Stomach smooth muscle (tissue), 2 donors: Measurements from ENCODE around the gene ENPP5.
"Not testable (repeated sequence)": the region's sequence is repeated elsewhere in the genome, so short reads cannot be mapped to it uniquely, and the experiment has no call there.

Experiments used
- H3K27ac ChIP-seq: one replicate; pipeline ENCODE4 v1.7.0; 2013; ENCODE audit warnings: mild to moderate bottlenecking, low read length, inconsistent platforms
- H3K27me3 ChIP-seq, 2 donors: one replicate each; pipeline ENCODE4 v1.7.0; 2013; ENCODE audit warnings: low read length in 2 of 2; ENCODE audit not compliant: insufficient read depth in 2 of 2, control insufficient read depth in 1 of 2
- H3K36me3 ChIP-seq, 2 donors: one replicate each; pipeline ENCODE4 v1.7.0; 2013; ENCODE audit warnings: low read length in 2 of 2; ENCODE audit not compliant: control insufficient read depth in 2 of 2, insufficient read depth in 2 of 2
- H3K4me1 ChIP-seq: one replicate; pipeline ENCODE4 v1.7.0; 2013; ENCODE audit warnings: low read length; ENCODE audit not compliant: control insufficient read depth, insufficient read depth
- H3K4me3 ChIP-seq, 2 donors: one replicate each; pipeline ENCODE4 v1.7.0; 2013; ENCODE audit warnings: low read length in 2 of 2
- H3K9ac ChIP-seq, 2 donors: one replicate each; pipeline ENCODE4 v1.7.0; 2013; ENCODE audit warnings: low read length in 2 of 2, mild to moderate bottlenecking in 1 of 2
- H3K9me3 ChIP-seq, 2 donors: one replicate each; pipeline ENCODE4 v1.7.0; 2013; ENCODE audit warnings: low read length in 2 of 2; ENCODE audit not compliant: control insufficient read depth in 2 of 2
- donor health status: healthy.
- donor health status: Pancreatic carcinoma.

The ENPP5 gene

DNA sequence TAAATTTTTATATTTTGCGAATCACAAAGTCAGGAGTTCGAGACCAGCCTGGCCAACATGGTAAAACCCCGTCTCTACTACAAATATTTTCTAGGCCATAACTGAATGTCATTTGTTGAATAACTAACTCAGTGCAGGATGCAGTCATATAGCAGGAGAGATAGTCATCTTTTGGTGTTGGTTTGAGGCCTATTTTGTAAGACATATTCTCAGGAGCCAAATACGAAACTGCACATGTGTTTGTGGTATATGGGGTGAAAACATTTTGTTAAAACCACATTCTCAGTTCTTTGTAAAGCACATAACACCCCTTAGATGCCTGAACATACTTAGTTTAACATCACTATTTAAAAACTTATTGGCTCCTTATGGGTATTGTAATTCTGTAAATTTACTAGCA lies 4.7 kb upstream of the ENPP5 start:
- H3K36me3 ChIP-seq = no peaks in the 10 kb centered on the region
- no peak overlapping the region for H3K27ac ChIP-seq
- H3K4me1 ChIP-seq = peaks cover 4% of the 10 kb centered on the region
- H3K4me3 ChIP-seq = no peak overlapping the region
- peaks cover 7 to 10% of the 10 kb centered on the region in 2 donors for H3K27me3 ChIP-seq
- no peaks in the 10 kb centered on the region for H3K9me3 ChIP-seq
- H3K9ac ChIP-seq = no peak overlapping the region

- Histone ChIP-seq H3K4me3 (no peak overlapping the region), H3K27ac (no peak overlapping the region), H3K9me3 (no peaks in the 10 kb centered on the region), H3K4me1 (peaks cover 5% of the 10 kb centered on the region), H3K36me3 (no peaks in the 10 kb centered on the region), H3K27me3 (peaks cover 9 to 13% of the 10 kb centered on the region in 2 donors), H3K9ac (no peak overlapping the region)
These were observed 4.1 kb upstream of the ENPP5 start for GRCh38 chr6:46174904-46175303.

DNA sequence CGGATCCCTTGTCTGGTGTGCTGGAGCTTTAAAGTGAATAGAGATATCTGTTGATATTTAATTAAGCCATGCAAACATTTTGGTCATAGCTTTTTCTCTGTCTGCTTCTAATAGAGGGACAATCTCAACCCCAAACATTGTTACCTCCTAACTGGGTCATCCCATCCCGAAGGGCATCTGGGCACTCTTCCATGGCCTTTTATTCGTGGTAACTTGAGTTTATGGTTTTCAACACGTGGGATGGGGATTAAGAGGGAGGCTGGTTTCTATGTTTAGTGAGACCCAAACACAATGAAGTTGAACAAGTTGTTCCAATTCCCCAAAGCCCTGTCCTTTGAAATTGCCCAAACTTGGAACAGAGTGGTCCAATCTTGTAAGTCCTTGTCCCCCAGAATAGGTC lies 1.4 kb upstream of the ENPP5 start:
- no peaks in the 10 kb centered on the region for H3K9me3 ChIP-seq
- peaks cover 9 to 16% of the 10 kb centered on the region in 2 donors for H3K27me3 ChIP-seq
- H3K27ac ChIP-seq = no peak overlapping the region
- H3K9ac ChIP-seq = no peak overlapping the region
- H3K4me1 ChIP-seq = peaks cover 5% of the 10 kb centered on the region
- no peak overlapping the region for H3K4me3 ChIP-seq
- no peaks in the 10 kb centered on the region for H3K36me3 ChIP-seq

- Histone ChIP-seq H3K9me3 (no peaks in the 10 kb centered on the region), H3K27ac (no peak overlapping the region), H3K27me3 (no peaks in the 10 kb centered on the region), H3K9ac (no peak overlapping the region), H3K4me3 (no peak overlapping the region), H3K36me3 (no peaks in the 10 kb centered on the region), H3K4me1 (no peaks in the 10 kb centered on the region)
These were observed 10.7 kb downstream of the ENPP5 start for GRCh38 chr6:46160102-46160501.

GRCh38 chr6:46159229-46159628 lies 11.6 kb downstream of the ENPP5 start:
- H3K9ac ChIP-seq = no peak overlapping the region

GRCh38 chr6:46156701-46157100 lies 14.1 kb downstream of the ENPP5 start:
- Histone ChIP-seq H3K9ac (no peak overlapping the region), H3K9me3 (no peaks in the 10 kb centered on the region), H3K36me3 (no peaks in the 10 kb centered on the region), H3K4me1 (no peaks in the 10 kb centered on the region), H3K4me3 (no peak overlapping the region), H3K27me3 (no peaks in the 10 kb centered on the region), H3K27ac (no peak overlapping the region)

More at GRCh38 chr6:46159229-46159628, 11.6 kb downstream of the ENPP5 start:
- Histone ChIP-seq H3K9me3 (no peaks in the 10 kb centered on the region), H3K4me1 (no peaks in the 10 kb centered on the region), H3K27me3 (no peaks in the 10 kb centered on the region), H3K4me3 (no peak overlapping the region), H3K27ac (no peak overlapping the region), H3K36me3 (no peaks in the 10 kb centered on the region)

GRCh38 chr6:46149066-46149465 lies 21.7 kb downstream of the ENPP5 start:
- not testable (repeated sequence) for H3K9ac ChIP-seq, H3K27ac ChIP-seq, H3K36me3 ChIP-seq, H3K4me3 ChIP-seq, H3K9me3 ChIP-seq, H3K27me3 ChIP-seq, H3K4me1 ChIP-seq

GRCh38 chr6:46144270-46144669 lies 26.5 kb downstream of the ENPP5 start:
- no peak overlapping the region for H3K4me3 ChIP-seq
- no peaks in the 10 kb centered on the region for H3K9me3 ChIP-seq
- H3K27ac ChIP-seq = no peak overlapping the region
- no peaks in the 10 kb centered on the region for H3K4me1 ChIP-seq
- no peaks in the 10 kb centered on the region for H3K27me3 ChIP-seq
- H3K36me3 ChIP-seq = no peaks in the 10 kb centered on the region
- no peak overlapping the region for H3K9ac ChIP-seq

DNA sequence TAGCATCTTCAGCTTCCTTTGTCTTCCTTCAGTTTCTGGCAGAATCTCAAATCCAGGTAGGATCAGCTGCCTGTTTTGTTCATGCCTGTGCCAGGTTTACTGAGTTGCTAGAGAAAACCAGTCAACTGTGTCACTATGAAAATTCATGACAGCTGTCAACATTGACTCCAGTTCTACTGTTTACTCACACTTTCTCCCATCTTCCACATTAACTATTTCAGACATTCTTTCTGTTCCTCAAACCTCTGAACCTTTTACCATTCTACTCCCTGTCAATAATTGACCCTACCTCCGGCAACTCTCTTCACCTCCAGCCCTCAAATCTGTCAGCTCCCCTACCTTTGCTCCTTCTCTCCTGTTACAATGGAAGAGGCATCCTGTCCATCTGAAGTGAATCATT lies 32.5 kb downstream of the ENPP5 start:
- Histone ChIP-seq H3K9ac (no peak overlapping the region), H3K4me1 (no peaks in the 10 kb centered on the region), H3K27me3 (no peaks in the 10 kb centered on the region), H3K9me3 (no peaks in the 10 kb centered on the region), H3K4me3 (no peak overlapping the region), H3K36me3 (no peaks in the 10 kb centered on the region), H3K27ac (no peak overlapping the region)

GRCh38 chr6:46137387-46137786 lies 33.4 kb downstream of the ENPP5 start:
- H3K4me3 ChIP-seq = no peak overlapping the region
- no peaks in the 10 kb centered on the region for H3K27me3 ChIP-seq
- H3K9me3 ChIP-seq = no peaks in the 10 kb centered on the region
- no peaks in the 10 kb centered on the region for H3K4me1 ChIP-seq
- no peak overlapping the region for H3K27ac ChIP-seq
- H3K36me3 ChIP-seq = no peaks in the 10 kb centered on the region
- H3K9ac ChIP-seq = no peak overlapping the region

DNA sequence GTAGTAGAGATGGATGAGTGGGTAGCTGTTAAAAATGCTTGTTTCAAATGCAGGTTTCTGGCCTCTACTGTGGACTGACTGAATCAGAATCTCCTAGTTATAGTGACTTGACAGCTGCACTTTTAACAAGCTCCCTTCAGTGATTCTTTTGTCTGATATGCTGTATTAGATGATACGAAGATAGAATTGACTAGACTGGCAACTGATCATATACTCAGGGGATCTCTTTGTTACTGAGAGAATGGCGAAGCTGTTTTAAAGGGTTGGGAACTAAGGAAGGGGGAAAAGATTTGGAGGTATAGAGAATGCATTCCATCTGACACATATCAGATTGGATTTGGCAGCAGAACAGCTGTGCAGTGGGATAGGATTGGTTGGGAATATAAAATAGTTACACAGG lies 33.9 kb downstream of the ENPP5 start:
- Histone ChIP-seq H3K4me1 (no peaks in the 10 kb centered on the region), H3K27me3 (no peaks in the 10 kb centered on the region), H3K4me3 (no peak overlapping the region), H3K27ac (no peak overlapping the region), H3K9ac (no peak overlapping the region), H3K36me3 (no peaks in the 10 kb centered on the region), H3K9me3 (no peaks in the 10 kb centered on the region)

GRCh38 chr6:46135176-46135575 lies 35.6 kb downstream of the ENPP5 start:
- no peaks in the 10 kb centered on the region for H3K36me3 ChIP-seq
- no peak overlapping the region for H3K27ac ChIP-seq
- no peaks in the 10 kb centered on the region for H3K9me3 ChIP-seq
- no peaks in the 10 kb centered on the region for H3K27me3 ChIP-seq
- no peak overlapping the region for H3K9ac ChIP-seq
- H3K4me1 ChIP-seq = no peaks in the 10 kb centered on the region
- no peak overlapping the region for H3K4me3 ChIP-seq
